OCI-LY7 (cell line): ENCODE results near the gene GALNTL6. TPM values are rescaled to one million over a fixed set of nuclear protein-coding genes. Genes with fewer than 3 reads are reported as not detected.

Source experiments
- BruUV-seq: library from RNA; stranded (reverse); fragments of 400-500 nt; replicated peaks from 2 replicates; lab custom pipeline; 2021; lab: Mats Ljungman, UMichigan
- CTCF ChIA-PET: fragments of 300-600 bp; sonication (Branson Sonifier 250); formaldehyde crosslinking; loops from one replicate; lab custom pipeline; 2022; ENCODE audit warnings: antibody characterized with exemption; ENCODE audit not compliant: unreplicated experiment; lab: Charles Lee
- POLR2A ChIA-PET: fragments of 300-600 bp; sonication (Branson Sonifier 250); formaldehyde crosslinking; loops from one replicate; lab custom pipeline; 2022; ENCODE audit warnings: antibody characterized with exemption; lab: Charles Lee
- DNase-seq: peaks from one replicate; pipeline ENCODE4 v3.0.0-alpha.2; 2015; ENCODE audit warnings: low spot score
- H2AFZ ChIP-seq: fragments of 200-600 bp; sonication (generic), shearing (Covaris generic); 2 replicates; pipeline ENCODE4 v1.6.1; 2014; ENCODE audit warnings: mild to moderate bottlenecking, antibody characterized with exemption, low read length, moderate library complexity
- H3K27ac ChIP-seq: fragments of 200-600 bp; sonication (generic); 2 replicates; pipeline ENCODE4 v1.5.1; 2014; ENCODE audit warnings: mixed run types, low read depth, mild to moderate bottlenecking, moderate library complexity, low read length, inconsistent platforms; ENCODE audit not compliant: poor library complexity, severe bottlenecking
- H3K36me3 ChIP-seq: fragments of 200-600 bp; sonication (generic); 2 replicates; pipeline ENCODE4 v1.6.1; 2014; ENCODE audit warnings: mild to moderate bottlenecking, antibody characterized with exemption, low read length, moderate library complexity, mixed read lengths; ENCODE audit not compliant: insufficient read depth
- H3K4me1 ChIP-seq: fragments of 200-600 bp; sonication (generic); 2 replicates; pipeline ENCODE4 v1.5.1; 2014; ENCODE audit warnings: mild to moderate bottlenecking, low read length; ENCODE audit not compliant: insufficient read depth, poor library complexity, severe bottlenecking
- H3K4me2 ChIP-seq: fragments of 200-600 bp; sonication (generic); 2 replicates; pipeline ENCODE4 v1.6.1; 2014; ENCODE audit warnings: mild to moderate bottlenecking, low read length
- H3K4me3 ChIP-seq: fragments of 200-600 bp; sonication (generic); 2 replicates; pipeline ENCODE4 v1.5.1; 2014; ENCODE audit warnings: mild to moderate bottlenecking, low read depth, low read length; ENCODE audit not compliant: poor library complexity, severe bottlenecking
- H3K79me2 ChIP-seq: fragments of 200-600 bp; sonication (generic); 2 replicates; pipeline ENCODE4 v1.6.1; 2016; ENCODE audit warnings: low read depth, mild to moderate bottlenecking, low read length, moderate library complexity, mixed read lengths; ENCODE audit not compliant: insufficient read depth
- H3K9me2 ChIP-seq: fragments of 200-600 bp; sonication (generic); 2 replicates; pipeline ENCODE4 v1.6.1; 2016; ENCODE audit warnings: mild to moderate bottlenecking, low read length, mixed read lengths; ENCODE audit not compliant: insufficient read depth
- H3K9me3 ChIP-seq: fragments of 200-600 bp; sonication (generic); 2 replicates; pipeline ENCODE4 v1.6.1; 2014; ENCODE audit warnings: mild to moderate bottlenecking, mixed run types, low read length, mixed read lengths
- H4K20me1 ChIP-seq: fragments of 200-600 bp; sonication (generic); 2 replicates; pipeline ENCODE4 v1.6.1; 2014; ENCODE audit warnings: mild to moderate bottlenecking, antibody characterized with exemption, low read length, moderate library complexity, mixed read lengths; ENCODE audit not compliant: insufficient read depth
- CTCF ChIP-seq: fragments of 200-600 bp; sonication (generic); conservative IDR thresholded peaks from 2 replicates; pipeline ENCODE4 v1.5.1; 2014; ENCODE audit warnings: mild to moderate bottlenecking, antibody characterized with exemption, low read length, moderate library complexity, mixed read lengths
- EZH2phosphoT487 ChIP-seq: fragments of 200-600 bp; sonication (generic); IDR thresholded peaks from 2 replicates; pipeline ENCODE4 v1.6.1; 2018; ENCODE audit warnings: low read depth, borderline replicate concordance, mild to moderate bottlenecking, mixed run types, antibody characterized with exemption, low read length, moderate library complexity, mixed read lengths
- intact Hi-C: fragments of 100-400 bp; cut with micrococcal nuclease; formaldehyde crosslinking; loops from one replicate; pipeline ENCODE4 v1.10.0; 2022; ENCODE audit not compliant: unreplicated experiment
- total RNA-seq, 2 experiments: library from RNA; depleted of rRNA in 1 of 2; stranded (reverse); fragments of >200 nt in 1 of 2; shearing (Covaris generic) in 1 of 2; gene quantifications; 2 replicates each; pipeline ENCODE4 v1.2.3, GENCODE V29; 2014 to 2022

GALNTL6 gene
- total RNA-seq, 2 experiments from 2014 or later = not detected

- no peak for DNase-seq
- H3K4me3 ChIP-seq = no peak overlapping the region
- intact Hi-C loops = no loop called here
- no peak overlapping the region for H3K27ac ChIP-seq
- H3K4me2 ChIP-seq = no peak overlapping the region
- H3K36me3 ChIP-seq = no peaks in the 10 kb centered on the region
- H3K4me1 ChIP-seq = no peaks in the 10 kb centered on the region
- ChIA-PET POLR2A (no interaction called here), CTCF (no interaction called here)
- no TSS peak for BruUV-seq
- no peaks in the 10 kb centered on the region for H3K9me2 ChIP-seq
- H3K9me3 ChIP-seq = no peaks in the 10 kb centered on the region
- H4K20me1 ChIP-seq = no peaks in the 10 kb centered on the region
- H3K79me2 ChIP-seq = no peaks in the 10 kb centered on the region
- no peak for TF ChIP-seq CTCF
- no peak for TF ChIP-seq EZH2phosphoT487
- no peak overlapping the region for H2AFZ ChIP-seq
These were observed 988.8 kb downstream of the GALNTL6 start for GRCh38 chr4:172802032-172802431.

- Histone ChIP-seq H3K9me2 (no peaks in the 10 kb centered on the region), H3K27ac (no peak overlapping the region), H4K20me1 (no peaks in the 10 kb centered on the region), H3K9me3 (no peaks in the 10 kb centered on the region), H3K79me2 (no peaks in the 10 kb centered on the region), H3K4me2 (no peak overlapping the region), H3K4me1 (no peaks in the 10 kb centered on the region), H3K36me3 (no peaks in the 10 kb centered on the region), H3K4me3 (no peak overlapping the region), H2AFZ (no peak overlapping the region)
- TF ChIP-seq CTCF (no peak), EZH2phosphoT487 (no peak)
- BruUV-seq = no TSS peak
- intact Hi-C loops = no loop called here
- DNase-seq = no peak
- CTCF ChIA-PET = no interaction called here
- POLR2A ChIA-PET = interaction anchor here (0.7 kb wide), 1 partner anchor 517 kb away, joined by 3 read pairs; no protein-coding TSS in a partner anchor
These were observed 993.6 kb downstream of the GALNTL6 start for GRCh38 chr4:172806841-172807240.

- H3K4me1 ChIP-seq = no peaks in the 10 kb centered on the region
- ChIA-PET CTCF (no interaction called here), POLR2A (interaction anchor here (0.6 to 0.7 kb wide), 4 partner anchors 83 to 267 kb away, joined by 4 to 6 read pairs (median 4); no protein-coding TSS in a partner anchor)
- H4K20me1 ChIP-seq = no peaks in the 10 kb centered on the region
- DNase-seq = no peak
- H3K9me2 ChIP-seq = no peaks in the 10 kb centered on the region
- no peaks in the 10 kb centered on the region for H3K36me3 ChIP-seq
- BruUV-seq = no TSS peak
- intact Hi-C loops = no loop called here
- H3K4me2 ChIP-seq = no peak overlapping the region
- H3K27ac ChIP-seq = no peak overlapping the region
- TF ChIP-seq EZH2phosphoT487 = no peak
- TF ChIP-seq CTCF = no peak
- no peaks in the 10 kb centered on the region for H3K9me3 ChIP-seq
- H2AFZ ChIP-seq = no peak overlapping the region
- no peak overlapping the region for H3K4me3 ChIP-seq
- H3K79me2 ChIP-seq = no peaks in the 10 kb centered on the region
These were observed 995.0 kb downstream of the GALNTL6 start for GRCh38 chr4:172808196-172808595.
